SK-N-SH treated with all-trans-retinoic acid at 6 μM for 48 hours (cell line): ENCODE measurements around the gene CCDC82.
A peak's percentile ranks its signal among the peaks of the same experiment; 100 is the strongest.

Experiments
- ATAC-seq: fragments of 200-7000 bp; cut with Tn5 transposase; 3 replicates; pipeline ENCODE4 v1.9.1; 2020; ENCODE audit warnings: mild to moderate bottlenecking, moderate library complexity
- ARNTL ChIP-seq: fragments of 450-650 bp; formaldehyde crosslinking; IDR thresholded peaks from 2 replicates; pipeline ENCODE4 v1.5.0; 2020; ENCODE audit warnings: low read depth, mild to moderate bottlenecking, moderate library complexity, borderline replicate concordance
- BACH2 ChIP-seq: fragments of 250-450 bp; sonication (Bioruptor Pico); IDR thresholded peaks from 2 replicates; pipeline ENCODE4 v1.9.0; 2021; ENCODE audit warnings: mild to moderate bottlenecking, borderline replicate concordance
- CREB5 ChIP-seq: fragments of 250-450 bp; sonication (Bioruptor Pico); IDR thresholded peaks from 2 replicates; pipeline ENCODE4 v1.5.1; 2020; ENCODE audit warnings: low read depth, mild to moderate bottlenecking, moderate library complexity
- CSDC2 ChIP-seq: fragments of 250-450 bp; sonication (Bioruptor Pico); IDR thresholded peaks from 2 replicates; pipeline ENCODE4 v1.5.0; 2020; ENCODE audit warnings: mild to moderate bottlenecking, moderate library complexity
- CSRNP3 ChIP-seq: fragments of 250-450 bp; sonication (Bioruptor Pico); IDR thresholded peaks from 2 replicates; pipeline ENCODE4 v1.5.1; 2021; ENCODE audit warnings: mild to moderate bottlenecking, moderate library complexity
- GLIS3 ChIP-seq: fragments of 250-450 bp; sonication (Bioruptor Pico); IDR thresholded peaks from 2 replicates; pipeline ENCODE4 v1.5.0; 2020; ENCODE audit warnings: mild to moderate bottlenecking, moderate library complexity
- ISL1 ChIP-seq: fragments of 250-450 bp; sonication (Bioruptor Pico); IDR thresholded peaks from 2 replicates; pipeline ENCODE4 v2.1.2; 2022; ENCODE audit warnings: mild to moderate bottlenecking, moderate library complexity
- OSR1 ChIP-seq: fragments of 250-450 bp; sonication (Bioruptor Pico); IDR thresholded peaks from 2 replicates; pipeline ENCODE4 v1.8.0; 2022; ENCODE audit warnings: moderate library complexity, mild to moderate bottlenecking, inconsistent platforms
- POU6F1 ChIP-seq: fragments of 250-450 bp; sonication (Bioruptor Pico); IDR thresholded peaks from 2 replicates; pipeline ENCODE4 v1.8.0; 2021; ENCODE audit warnings: low read depth, mild to moderate bottlenecking, moderate library complexity, borderline replicate concordance
- RARB ChIP-seq: fragments of 250-450 bp; sonication (Bioruptor Pico); IDR thresholded peaks from 2 replicates; pipeline ENCODE4 v1.8.0; 2021; ENCODE audit warnings: mild to moderate bottlenecking, moderate library complexity
- SNAI2 ChIP-seq: fragments of 250-450 bp; sonication (Bioruptor Pico); IDR thresholded peaks from 2 replicates; pipeline ENCODE4 v1.5.0; 2020; ENCODE audit warnings: mild to moderate bottlenecking, moderate library complexity
- TOX ChIP-seq: fragments of 250-450 bp; sonication (Bioruptor Pico); IDR thresholded peaks from 2 replicates; pipeline ENCODE4 v1.8.0; 2021; ENCODE audit warnings: mild to moderate bottlenecking, moderate library complexity, borderline replicate concordance
- ZFP3 ChIP-seq: fragments of 250-450 bp; sonication (Bioruptor Pico); IDR thresholded peaks from 2 replicates; pipeline ENCODE4 v1.5.0; 2020; ENCODE audit warnings: mild to moderate bottlenecking, moderate library complexity
- ZFP30 ChIP-seq: fragments of 450-650 bp; formaldehyde crosslinking; IDR thresholded peaks from 2 replicates; pipeline ENCODE4 v1.5.0; 2022; ENCODE audit warnings: mild to moderate bottlenecking, moderate library complexity
- ZNF565 ChIP-seq: fragments of 450-650 bp; formaldehyde crosslinking; conservative IDR thresholded peaks from 2 replicates; pipeline ENCODE4 v1.5.0; 2020; ENCODE audit warnings: low read depth, mild to moderate bottlenecking, moderate library complexity
- ZNF70 ChIP-seq: fragments of 450-650 bp; formaldehyde crosslinking; IDR thresholded peaks from 2 replicates; pipeline ENCODE4 v1.5.0; 2020; ENCODE audit warnings: mild to moderate bottlenecking, moderate library complexity
- ZNF8 ChIP-seq: fragments of 450-650 bp; formaldehyde crosslinking; IDR thresholded peaks from 2 replicates; pipeline ENCODE4 v1.5.0; 2020; ENCODE audit warnings: mild to moderate bottlenecking, moderate library complexity
- TF ChIP-seq, protein P1 (sequence below): fragments of 250-450 bp; sonication (Bioruptor Pico); IDR thresholded peaks from 2 replicates; pipeline ENCODE4 v1.5.0; 2020; ENCODE audit warnings: mild to moderate bottlenecking, moderate library complexity

Gene CCDC82

DNA sequence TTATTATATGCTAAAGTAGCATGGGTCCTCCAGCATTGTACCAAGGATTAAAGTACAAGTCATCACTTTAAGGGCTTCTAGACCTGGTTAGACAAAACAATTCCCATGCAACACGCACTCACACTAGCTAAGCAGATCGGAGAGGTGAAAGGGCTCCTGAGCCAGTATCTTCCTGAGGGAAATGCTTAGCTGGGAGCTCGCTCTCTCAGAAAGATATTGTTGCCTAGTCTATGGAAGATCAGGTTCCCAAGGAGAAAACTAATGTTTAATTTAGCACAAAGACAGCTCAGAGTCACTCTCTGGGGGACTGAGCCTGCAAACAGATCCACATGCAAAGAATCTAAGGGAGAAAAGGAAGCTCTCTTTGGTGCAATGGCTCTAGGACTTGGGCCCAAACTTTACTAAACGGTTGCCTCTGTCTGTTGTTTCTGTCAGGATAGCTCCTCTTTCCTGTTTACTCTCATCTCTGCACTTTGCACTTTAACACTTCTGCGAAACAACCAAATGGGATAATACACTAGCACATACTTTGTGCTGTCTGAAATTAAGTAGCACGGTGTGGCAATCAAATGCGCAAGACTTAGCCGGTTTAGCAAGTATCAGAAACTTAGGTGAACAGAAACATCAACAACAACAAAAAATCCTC lies 57.5 kb downstream of the CCDC82 start (continued):
- TF ChIP-seq ZFP30 (CRISPR knock-in tag) (no peak), GLIS3 (CRISPR knock-in tag) (no peak), OSR1 (CRISPR knock-in tag) (no peak), BACH2 (CRISPR knock-in tag) (no peak), CSDC2 (CRISPR knock-in tag) (no peak), ZNF565 (CRISPR knock-in tag) (no peak), RARB (CRISPR knock-in tag) (no peak)
- TF ChIP-seq, protein P1, sequence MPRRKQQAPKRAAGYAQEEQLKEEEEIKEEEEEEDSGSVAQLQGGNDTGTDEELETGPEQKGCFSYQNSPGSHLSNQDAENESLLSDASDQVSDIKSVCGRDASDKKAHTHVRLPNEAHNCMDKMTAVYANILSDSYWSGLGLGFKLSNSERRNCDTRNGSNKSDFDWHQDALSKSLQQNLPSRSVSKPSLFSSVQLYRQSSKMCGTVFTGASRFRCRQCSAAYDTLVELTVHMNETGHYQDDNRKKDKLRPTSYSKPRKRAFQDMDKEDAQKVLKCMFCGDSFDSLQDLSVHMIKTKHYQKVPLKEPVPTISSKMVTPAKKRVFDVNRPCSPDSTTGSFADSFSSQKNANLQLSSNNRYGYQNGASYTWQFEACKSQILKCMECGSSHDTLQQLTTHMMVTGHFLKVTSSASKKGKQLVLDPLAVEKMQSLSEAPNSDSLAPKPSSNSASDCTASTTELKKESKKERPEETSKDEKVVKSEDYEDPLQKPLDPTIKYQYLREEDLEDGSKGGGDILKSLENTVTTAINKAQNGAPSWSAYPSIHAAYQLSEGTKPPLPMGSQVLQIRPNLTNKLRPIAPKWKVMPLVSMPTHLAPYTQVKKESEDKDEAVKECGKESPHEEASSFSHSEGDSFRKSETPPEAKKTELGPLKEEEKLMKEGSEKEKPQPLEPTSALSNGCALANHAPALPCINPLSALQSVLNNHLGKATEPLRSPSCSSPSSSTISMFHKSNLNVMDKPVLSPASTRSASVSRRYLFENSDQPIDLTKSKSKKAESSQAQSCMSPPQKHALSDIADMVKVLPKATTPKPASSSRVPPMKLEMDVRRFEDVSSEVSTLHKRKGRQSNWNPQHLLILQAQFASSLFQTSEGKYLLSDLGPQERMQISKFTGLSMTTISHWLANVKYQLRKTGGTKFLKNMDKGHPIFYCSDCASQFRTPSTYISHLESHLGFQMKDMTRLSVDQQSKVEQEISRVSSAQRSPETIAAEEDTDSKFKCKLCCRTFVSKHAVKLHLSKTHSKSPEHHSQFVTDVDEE (CRISPR knock-in tag) = no peak

DNA sequence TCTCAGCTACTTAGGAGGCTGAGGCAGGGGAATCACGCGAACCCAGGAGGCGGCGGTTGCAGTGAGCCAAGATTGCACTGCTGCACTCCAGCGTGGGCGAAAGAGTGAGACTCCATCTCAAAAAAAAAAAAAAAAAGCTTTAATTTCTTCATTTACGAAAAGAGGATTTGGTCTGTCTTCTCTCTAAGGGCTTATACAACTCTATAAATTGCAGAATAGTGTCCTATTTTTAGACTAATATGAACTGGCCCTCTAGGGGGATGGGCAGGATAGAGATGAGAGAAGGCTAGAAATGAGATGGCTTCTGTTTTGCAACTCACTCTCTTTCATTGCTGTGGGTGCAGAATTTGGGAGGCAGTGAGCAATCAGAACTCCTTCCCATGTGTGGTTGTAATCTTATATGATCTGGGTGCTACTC lies 58.0 kb downstream of the CCDC82 start:
- no peak for TF ChIP-seq ISL1 (CRISPR knock-in tag)
- no peak for TF ChIP-seq SNAI2
- no peak for TF ChIP-seq CREB5
- TF ChIP-seq ZFP30 (CRISPR knock-in tag) = no peak
- TF ChIP-seq OSR1 (CRISPR knock-in tag) = no peak
- no peak for TF ChIP-seq TOX (CRISPR knock-in tag)
- TF ChIP-seq, protein P1 (CRISPR knock-in tag) = no peak
- TF ChIP-seq ZFP3 (CRISPR knock-in tag) = no peak
- TF ChIP-seq ZNF565 (CRISPR knock-in tag) = no peak
- TF ChIP-seq CSRNP3 (CRISPR knock-in tag) = no peak
- TF ChIP-seq POU6F1 (CRISPR knock-in tag) = no peak
- TF ChIP-seq ZNF8 (CRISPR knock-in tag) = no peak
- TF ChIP-seq ZNF70 (CRISPR knock-in tag) = no peak
- TF ChIP-seq BACH2 (CRISPR knock-in tag) = no peak
- TF ChIP-seq ARNTL (CRISPR knock-in tag) = no peak
- peak; percentile 4; the same call in 2 of the 3 replicates for ATAC-seq

DNA sequence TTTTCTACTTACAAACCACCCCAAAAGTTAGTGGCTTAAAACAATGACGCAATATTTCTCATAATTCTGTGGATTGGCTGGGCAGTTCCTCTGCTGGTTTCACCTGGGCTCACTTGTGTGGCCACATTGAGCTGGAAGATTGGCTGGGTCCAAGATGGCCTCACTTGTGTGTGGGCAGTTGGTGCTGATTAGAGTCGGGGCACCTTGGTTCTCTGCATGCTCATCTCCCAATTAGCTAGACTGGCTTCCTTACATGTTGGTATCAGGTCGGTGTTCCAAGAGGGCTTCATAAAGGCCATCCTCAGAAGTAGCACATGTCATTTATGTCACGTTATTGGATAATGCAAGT lies 59.2 kb downstream of the CCDC82 start:
- TF ChIP-seq, protein P1 (CRISPR knock-in tag) = no peak
- no peak for ATAC-seq
